GM19463 (cell line): ENCODE data around the gene ADGRD1.

Source experiments
- ATAC-seq: cut with Tn5 transposase; IDR thresholded peaks from one replicate; pipeline ENCODE4 v1.9.1; 2021; ENCODE audit warnings: mild to moderate bottlenecking, moderate library complexity; ENCODE audit not compliant: unreplicated experiment

Gene ADGRD1

DNA sequence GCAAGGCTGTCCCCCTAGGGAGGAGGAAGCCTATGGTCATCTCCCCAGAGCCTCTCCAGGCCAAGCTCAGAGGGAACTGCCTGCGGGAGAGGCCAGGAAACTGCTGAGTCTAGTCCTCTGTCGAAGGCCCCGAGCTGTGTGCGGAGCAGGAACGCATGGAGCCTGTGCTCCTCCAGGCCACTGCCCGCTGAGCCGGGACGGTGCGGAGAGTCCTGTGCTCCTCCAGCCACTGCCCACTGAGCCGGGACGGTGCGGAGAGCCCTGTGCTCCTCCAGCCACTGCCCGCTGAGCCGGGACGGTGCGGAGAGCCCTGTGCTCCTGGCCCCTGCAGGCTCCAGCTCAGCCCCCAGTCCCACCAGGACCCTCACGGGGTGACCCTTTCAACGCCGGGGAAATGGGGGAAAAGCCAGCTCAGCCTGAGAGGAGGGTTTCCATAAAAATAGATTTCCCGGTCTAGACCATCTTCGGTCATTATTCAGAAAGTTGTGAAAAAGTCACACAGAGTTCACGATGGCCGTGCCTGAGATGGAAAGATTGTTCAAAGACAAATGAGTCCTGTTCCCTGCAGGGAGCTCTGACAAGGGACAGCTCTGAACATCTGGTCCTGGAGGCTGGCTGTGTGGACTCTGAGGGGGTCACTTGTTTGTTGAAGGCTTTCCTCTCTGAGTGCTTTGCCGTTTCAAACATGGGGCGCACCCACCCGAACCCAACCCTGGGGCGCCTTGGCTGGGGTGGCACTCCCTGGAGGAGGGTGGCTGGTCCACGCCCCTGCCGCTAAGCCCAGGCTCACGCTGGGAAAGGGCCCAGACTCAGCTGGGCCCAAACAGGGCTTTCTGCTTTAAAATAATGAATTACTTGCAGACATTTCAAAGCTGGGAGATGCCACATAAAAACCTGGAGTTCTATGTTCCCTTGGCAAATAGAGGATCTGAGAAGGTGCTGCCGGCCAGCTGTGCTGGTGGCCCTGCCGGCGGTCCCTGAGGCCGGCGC lies 85.5 kb downstream of the ADGRD1 start:
- ATAC-seq = no peak

DNA sequence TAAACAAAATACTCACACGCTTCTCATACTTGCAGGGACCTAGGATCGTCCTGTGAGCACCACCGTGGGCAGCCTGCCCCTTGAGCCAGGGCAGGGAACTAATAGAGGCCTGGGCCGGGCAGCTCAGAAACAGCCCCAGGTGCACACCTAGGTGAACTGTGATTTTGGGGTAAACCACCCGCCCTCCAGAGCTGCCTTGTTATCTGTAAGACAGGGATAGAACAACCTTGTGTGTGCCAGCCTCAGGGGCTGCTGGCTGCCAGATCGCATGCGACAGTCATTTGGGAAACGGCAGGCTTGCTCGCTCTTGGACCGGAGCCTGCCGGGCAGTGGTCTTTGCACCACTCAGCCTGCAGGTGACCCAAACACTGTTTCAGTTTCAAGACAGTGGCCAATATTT lies 86.8 kb downstream of the ADGRD1 start:
- ATAC-seq = no peak

DNA sequence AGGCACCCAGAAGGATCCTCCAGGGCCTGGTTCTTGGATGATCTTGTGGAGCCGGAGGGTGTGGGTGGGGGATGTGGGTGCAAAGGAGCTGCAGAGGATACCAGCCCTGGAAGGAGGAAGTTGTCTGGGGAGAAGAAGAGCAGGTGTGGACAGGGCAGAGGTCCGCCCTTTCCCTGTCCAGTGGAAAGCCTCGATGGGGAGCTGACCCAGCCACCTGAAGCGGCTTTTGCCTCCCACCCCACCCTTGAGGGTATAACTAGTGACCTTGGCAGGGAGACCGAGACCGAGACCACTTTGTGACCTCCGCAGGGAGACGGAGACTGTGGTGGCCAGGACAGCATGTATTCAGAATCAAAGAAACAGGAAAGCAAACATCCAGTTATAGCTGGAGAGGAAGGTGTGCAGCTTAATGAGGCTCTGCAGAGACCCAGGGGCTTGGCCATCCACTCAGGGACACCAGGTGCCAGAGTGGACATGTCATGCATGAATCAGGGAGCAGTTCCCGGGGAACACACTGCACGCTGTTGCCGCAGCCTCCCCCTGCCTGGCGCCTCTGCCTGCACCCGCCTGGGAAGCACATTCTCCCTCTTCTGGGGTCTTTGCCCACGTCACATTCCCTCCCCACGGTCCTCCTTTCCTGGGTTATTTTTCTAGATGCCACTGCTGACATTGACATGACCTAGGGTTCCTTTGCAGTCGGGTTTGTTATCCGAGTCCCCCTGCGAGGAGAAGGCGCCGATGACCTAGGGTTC lies 87.7 kb downstream of the ADGRD1 start:
- no peak for ATAC-seq

DNA sequence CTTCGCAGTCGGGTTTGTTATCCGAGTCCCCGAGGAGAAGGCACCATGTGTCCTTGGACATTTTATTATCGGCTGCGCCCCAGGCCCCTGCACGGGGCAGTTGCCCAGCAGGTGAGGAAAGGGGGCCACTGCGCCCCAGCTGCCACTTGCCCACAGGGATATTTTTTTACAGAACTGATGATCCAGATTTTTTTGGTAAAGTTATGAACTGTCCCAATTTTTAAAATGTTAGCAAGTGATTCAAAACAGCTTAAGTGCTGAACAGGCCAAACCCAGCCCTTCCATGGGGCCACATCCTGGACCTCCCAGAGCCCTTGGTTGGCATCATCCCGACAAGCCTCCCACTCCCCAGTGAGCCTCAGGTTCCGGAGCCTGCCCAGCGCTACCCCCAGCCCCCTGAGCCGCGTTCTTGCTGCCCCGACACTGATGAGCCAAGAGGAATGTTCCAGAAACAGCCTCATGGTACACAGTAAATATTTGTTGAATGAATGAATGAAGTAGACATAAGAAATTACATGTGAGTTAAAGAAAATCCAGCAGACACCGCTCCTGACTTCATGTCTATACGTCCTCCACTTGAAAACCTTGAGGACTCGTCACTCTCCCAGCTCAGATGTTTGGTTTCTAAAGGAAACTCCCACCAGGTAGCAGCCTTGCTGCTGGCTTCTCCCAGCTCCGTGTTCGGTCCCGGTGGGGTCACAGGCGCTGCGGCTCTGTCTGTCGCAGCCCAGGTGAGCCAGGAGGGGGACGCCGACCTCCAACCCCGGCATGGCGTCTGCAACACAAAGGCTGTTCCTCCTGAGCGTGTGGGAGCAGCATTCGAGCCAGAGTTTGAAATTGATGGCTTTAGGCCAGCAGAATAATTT lies 88.5 kb downstream of the ADGRD1 start:
- ATAC-seq = no peak

DNA sequence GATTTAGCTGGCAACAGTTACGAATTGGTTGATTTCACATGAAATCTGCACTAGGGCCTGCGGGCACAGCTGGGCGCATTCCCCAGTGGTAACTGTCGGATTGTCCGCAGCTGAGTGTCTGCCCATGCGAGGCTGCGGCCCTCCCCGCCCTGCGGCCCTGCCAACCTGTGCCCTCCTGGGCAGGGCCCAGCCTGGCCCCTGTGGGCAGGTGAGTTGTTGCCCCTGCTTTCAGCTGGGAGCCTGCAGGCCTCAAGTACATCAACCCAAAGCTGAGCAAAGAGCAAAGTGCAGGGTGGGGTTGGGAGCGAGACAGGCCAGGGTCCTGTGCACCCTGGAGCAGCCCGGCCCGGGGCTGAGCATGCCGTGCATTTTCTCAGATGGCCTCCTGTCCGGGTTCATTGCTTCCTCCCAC lies 89.1 kb downstream of the ADGRD1 start:
- ATAC-seq = no peak

DNA sequence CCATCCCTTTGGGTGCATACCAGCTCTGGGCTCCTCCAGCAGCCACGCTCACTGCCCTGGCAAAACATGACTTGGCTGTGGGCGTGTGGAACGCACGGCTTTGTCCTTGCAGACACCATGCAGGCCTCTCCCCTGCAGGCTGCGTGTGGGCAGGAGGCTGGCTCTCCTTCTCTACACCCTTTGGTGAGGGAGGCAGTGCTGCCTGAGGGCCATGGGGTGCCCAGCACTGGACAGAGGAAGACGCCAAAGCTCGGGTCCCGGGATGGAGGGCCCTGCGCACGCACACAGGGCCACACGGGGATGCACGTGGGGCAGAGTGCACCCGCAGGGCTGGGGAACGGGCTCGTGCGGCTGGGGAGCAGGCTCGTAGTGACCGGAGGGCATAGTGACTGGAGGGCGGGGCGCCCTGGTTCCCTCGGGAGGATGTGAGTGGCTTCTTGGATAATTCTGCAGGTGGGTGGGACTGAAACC lies 89.7 kb downstream of the ADGRD1 start:
- ATAC-seq = no peak

DNA sequence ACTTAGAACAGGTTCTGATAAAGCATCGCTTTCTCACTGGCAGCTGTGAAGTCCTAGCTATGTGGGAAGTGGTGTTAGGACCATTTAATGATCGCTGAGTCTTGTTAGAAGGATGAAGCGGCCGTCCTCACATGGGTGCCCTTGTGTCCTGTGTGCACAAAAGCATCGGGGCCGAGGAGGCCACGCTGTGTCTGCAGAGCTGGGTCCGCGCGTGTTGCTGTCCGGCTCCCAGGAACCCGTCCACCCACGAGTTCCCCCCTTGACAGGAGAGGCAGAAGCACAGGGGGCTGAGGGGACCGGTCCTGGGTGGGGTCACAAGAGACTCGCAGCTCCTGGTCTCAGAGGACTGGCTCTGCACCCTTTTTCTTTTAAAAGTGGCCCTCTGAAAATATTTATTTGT lies 90.4 kb downstream of the ADGRD1 start:
- no peak for ATAC-seq

DNA sequence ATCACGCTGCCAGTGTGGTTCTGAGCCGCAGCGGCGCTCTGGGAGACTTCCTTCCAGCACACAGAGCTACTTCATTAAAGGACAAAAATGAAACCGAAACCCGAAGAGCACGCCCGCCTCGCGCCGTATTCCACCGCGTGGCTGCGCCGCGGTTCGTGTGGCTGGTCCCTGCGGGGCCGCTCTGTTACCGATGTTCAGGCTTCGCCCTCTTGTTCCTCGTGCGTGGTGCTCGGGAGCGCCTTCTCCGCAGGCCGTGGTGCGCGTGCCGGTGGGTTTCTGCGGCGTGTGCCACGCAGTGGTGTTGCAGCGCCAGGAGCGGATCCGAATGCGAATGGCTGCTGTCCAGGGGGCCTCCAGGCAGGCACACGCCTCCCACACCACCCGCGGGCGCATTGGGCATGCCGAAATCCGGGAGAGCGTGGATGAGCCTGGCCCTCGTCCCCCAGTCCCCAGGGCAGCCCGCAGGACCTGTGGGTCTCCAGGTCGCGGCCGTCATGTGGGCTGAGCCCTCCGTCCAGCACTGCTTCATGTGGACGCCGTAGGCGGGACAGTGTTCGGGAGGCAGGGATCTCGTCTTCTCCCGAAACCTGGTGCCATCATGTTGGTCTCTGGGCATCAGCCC lies 91.2 kb downstream of the ADGRD1 start:
- ATAC-seq = no peak

DNA sequence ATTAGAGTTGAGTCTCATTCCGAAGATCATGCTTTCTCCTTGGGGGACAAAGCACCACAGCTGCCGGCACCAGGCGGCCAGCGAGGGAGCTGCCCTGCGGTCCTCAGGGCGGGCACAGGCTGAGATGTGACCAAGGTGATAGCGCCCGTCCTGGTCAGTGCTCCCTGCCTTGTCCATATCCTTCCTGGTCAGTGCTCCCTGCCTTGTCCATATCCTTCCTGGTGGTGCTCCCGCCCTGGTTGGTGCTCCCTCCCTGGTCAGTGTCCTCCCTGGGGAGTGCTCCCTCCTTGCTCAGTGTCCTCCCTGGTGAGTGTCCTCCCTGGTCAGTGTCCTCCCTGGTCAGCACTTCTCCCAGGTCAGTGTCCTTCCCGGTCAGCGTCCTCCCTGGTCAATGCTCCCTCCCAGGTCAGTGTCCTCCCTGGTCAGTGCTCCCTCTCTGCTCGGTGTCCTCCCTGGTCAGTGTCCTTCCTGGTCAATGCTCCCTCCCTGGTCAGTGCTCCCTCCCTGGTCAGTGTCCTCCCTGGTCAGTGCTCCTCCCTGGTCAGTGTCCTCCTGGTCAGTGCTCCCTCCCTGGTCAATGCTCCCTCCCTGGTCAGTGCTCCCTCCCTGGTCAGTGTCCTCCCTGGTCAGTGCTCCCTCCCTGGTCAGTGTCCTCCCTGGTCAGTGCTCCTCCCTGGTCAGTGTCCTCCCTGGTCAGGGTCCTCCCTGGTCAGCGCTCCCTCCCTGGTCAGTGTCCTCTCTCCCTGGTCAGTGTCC lies 92.2 kb downstream of the ADGRD1 start:
- ATAC-seq = no peak

DNA sequence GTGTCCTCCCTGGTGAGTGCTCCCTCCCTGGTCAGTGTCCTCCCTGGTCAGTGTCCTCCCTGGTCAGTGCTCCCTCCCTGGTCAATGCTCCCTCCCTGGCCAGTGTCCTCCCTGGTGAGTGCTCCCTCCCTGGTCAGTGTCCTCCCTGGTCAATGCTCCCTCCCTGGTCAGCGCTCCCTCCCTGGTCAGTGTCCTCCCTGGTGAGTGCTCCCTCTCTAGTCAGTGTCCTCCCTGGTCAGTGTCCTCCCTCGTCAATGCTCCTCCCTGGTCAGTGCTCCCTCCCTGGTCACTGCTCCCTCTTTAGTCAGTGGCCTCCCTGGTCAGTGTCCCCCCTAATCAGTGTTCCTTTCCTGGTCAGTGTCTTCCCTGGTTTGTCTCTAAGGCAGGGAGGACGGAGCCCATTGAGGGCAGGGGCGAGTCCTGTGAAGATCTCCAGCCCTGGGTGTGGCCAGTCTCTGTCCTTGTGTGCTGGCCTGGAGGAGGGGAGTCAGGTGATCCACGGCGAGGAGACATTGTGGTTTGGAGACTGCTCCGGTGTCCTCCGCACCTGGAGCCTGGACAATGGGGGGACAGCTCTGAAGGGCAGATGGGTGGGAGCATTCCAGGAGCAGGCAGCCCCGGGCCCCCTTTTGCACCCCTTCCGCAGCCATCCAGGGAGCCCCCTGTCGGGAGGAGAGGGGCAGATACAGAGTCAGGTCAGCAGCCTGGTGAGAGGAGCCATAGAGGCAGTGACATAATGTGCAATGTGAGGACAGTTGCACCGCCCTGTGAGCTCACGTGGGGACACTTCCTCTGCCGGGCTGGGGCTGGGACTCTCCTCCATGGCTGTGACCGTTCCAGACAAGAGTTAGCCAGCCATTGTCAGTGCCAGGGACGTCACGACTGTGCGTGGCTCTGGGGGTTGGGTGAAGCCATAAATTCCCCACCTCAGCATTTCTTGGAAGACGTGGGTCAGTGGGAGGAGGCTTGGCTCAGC lies 93.4 kb downstream of the ADGRD1 start:
- no peak for ATAC-seq

DNA sequence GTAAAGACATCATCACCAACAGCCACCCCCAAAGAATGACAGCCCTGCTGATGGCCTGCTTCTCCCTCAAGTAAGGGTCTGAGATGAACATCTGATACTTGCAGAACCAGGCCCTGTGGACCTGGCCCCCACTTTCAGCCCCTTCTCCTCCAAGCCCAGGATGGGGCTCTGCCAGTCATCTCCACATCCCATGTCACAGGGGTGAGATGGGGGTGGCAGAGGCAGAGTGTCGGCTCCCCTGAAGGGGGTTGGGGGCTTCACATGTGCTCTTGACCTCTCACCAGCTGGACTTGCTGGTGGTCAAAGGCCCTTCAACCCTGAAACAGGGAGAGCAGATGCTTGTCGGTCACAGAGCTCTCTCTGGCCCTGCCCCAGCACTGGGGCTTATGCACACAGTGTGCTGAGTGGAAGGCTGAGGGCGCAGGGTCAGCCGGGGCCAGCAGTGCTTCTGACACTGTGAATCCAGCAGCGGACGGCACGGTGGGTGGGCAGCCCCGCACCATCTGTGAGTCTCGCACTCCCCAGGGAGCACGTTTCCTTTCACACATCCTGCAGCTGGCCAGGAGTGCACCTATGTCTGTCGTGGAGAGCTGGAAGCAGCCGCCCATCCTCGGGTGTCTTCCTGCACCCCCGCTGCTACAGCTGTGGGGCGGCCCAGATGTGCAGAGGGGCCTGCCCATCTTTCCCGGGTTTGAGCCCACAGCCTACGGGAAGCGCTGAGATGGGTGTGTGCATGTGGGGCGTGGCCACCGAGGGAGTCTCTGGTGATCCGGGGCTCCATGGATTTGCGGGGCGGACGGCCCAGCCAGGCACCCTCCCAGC lies 94.3 kb downstream of the ADGRD1 start:
- ATAC-seq = no peak

DNA sequence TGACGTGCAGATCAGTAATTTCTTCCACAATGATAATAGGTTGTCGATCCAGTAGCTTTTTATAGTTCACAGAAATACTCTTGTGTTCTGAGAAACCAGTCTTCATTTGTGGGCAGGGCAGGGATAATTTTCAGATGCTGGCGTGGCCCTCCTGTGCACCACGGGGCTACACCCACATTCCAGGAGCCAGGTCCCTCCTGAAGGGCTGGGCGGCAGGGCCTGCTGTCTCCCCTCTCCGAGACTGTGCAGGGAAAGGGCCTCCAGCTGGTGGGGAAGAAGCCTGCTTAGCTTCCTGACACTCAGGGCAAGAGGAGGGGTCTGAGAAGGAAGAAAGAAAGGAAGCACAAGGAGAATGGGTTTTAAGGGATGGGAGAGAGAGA lies 94.9 kb downstream of the ADGRD1 start:
- ATAC-seq = no peak

DNA sequence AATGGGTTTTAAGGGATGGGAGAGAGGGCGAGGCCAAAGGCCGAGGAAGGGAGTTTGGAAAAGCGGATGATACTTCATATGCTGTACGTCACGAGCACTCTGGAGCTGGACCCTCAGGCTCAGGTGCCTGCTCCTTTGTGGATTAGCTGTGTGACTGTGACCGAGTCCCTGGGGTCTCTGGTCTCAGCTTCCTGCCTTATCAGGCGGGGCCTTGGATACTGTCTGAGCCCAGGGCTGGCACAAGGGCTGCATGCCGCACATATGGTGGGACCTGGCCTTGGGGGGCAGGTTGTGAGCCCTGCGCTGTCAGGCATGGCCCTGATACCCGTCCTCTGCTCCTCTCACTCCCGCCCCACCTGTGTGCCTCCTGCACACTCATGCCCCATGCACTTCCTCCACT lies 95.3 kb downstream of the ADGRD1 start:
- ATAC-seq = no peak

DNA sequence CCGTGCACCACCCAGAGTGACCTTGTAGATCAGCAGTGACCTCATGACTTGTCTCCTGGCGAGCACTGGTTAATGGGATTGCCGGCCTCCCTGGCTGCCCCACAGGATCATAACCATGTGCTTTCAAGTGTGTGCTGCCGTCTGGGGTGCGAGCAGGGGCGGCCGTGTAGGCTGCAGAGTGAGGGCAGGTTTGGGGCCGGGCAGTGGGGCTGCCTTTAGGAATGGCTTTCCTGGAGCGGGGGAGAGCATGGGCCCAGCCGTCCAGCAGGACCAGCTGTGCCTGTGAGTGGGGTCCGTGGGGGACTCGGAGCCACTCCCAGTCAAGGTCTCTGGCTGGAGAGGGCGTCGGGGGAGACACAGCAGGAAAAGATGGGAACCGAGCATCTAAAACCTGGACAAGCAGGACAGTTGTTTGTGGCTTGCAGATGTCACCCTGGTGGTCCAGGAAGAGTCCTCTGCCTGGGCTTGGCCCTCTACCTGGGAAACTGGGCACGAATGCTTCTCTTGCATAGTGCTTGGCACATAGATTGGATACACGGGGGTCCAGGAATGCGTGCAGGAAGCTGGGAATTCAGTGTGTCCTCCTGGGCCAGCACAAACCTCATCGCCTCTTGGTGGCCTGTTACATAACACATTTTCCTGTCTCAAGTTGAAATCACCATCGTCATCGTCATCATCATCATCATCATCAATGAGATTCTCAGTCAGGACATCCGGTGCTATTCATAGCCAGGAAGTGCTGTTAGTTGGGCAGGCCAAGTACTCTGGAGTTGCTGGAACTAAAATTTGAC lies 96.0 kb downstream of the ADGRD1 start:
- no peak for ATAC-seq

DNA sequence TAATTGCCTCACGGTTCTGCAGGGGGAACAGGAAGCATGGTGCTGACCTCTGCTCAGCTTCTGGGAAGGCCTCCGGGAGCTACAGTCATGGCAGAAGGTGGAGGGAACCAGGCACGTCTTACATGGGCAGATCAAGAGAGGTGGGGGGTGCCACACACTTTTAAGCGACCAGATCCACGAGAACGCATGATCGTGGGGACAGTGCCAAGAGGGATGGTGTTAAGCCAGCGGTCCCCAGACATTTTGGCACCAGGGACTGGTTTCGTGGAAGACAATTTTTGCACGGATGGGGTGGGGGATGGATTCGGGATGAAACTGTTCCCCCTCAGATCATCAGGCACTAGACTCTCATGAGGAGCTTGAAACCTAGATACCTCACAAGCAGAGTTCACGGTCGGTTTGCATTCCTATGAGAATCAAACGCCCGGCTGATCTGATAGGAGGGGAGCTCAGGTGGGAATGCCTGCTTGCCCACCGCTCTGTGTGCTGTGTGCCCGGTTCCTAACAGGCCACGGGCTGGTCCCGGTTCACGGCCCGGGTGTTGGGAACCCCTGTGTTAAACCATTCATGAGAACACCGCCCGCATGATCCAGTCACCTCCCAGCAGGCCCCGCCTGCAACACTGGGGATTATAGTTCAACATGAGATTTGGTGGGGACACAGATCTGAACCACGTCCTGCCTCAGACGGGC lies 96.9 kb downstream of the ADGRD1 start:
- no peak for ATAC-seq

DNA sequence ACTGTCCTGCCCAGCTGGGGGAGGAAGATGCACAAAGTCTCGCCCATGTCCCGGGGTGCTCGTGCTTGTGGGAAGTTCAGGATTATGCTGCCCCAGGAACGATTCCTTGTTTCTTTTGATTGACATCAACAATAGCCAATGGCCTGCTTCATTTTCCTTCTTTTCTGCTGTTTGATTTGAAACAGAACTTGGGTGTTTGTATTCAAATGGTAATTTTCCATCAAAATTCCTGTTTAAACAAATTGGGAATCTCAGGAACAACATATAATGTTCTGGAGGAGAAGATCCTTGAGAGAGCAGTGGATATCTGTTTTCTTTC lies 97.4 kb downstream of the ADGRD1 start:
- no peak for ATAC-seq
